Measurements from ENCODE around the gene SETD2.
"Not testable (repeated sequence)": the region's sequence is repeated elsewhere in the genome, so short reads cannot be mapped to it uniquely, and the experiment has no call there.

The SETD2 gene

DNA sequence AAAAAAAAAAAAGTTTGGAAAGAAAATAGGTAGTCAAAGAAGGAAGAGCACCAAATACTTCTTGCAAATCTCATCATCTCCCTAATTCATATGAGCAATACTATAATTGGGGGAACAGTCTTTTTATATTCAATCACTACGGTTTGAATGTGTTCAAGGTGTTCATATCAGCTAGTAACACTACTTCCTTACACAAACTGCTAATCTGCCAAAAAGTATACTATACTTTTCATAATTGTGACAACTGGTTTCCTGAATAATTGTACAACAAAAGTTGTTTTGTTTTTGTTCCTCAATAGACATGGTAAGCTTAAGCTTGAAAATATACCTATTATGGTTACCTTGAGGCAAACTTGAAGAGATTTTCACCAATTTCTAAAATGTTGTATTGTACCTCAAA is 12.1 kb downstream of the SETD2 start:
- DNase-seq = no peak

DNA sequence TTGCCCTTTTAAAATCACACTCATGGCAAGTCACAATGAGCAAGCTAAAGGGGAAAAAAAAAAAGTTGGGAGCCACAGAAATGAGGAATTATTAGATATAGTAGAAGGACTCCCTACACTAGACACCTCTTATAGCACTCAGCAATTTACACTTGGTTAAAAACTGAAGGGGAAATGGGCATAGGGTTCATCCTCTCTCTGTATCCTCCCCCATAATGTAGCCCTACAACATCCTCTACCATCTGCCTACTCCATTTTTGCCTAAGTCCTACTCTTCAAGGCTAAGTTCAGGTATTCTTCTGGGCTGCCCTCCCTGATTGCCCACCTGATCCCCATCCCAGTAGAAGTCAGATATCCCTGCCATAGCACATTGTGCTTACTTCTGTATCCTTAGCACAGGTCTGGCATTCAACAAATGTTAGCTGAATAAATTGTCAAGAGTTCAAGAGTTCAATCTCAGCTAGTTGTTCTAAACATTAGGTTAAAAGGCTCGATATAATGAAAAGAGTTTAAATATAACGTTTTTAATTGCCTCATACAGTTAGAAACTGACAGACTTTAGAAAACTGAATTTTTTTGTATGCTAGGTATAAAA is 14.5 kb downstream of the SETD2 start:
- no peak for DNase-seq

DNA sequence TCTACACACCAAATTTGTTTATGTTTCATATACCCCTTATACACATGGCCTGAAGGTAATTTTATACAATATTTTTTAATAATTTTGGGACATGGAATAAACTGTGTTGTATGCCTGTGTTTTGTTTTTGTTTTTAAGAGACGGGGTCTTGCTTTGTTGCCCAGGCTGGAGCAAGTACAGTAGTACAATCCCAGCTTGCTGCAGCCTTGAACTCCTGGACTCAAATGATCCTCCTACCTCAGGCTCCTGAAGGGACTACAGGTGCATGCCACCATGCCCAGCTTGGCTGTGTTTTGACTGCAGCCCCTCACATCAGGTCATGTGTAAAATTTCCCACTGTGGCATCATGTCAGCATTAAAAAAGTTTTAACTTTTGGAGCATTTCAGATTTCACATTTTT is 18.6 kb downstream of the SETD2 start:
- DNase-seq = no peak

GRCh38 chr3:47143068-47143467 is 20.8 kb downstream of the SETD2 start:
- no peak for DNase-seq

DNA sequence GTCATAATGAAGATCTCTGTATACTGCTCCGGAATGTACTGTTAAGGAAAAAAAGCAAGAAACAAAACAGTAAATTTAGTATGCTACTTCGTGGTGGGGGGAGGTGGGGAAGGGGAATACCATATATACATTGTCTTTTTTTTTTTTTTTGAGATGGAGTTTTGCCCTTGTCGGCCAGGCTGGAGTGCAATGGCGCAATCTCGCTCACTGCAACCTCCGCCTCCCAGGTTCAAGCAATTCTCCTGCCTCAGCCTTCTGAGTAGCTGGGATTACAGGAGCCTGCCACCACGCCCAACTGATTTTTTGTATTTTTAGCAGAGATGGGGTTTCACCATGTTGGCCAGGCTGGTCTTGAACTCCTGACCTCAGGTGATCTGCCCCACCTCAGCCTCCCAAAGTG is 21.4 kb downstream of the SETD2 start:
- not testable (repeated sequence) for DNase-seq

- not testable (repeated sequence) for DNase-seq
These were observed 22.9 kb downstream of the SETD2 start for GRCh38 chr3:47140973-47141461.

DNA sequence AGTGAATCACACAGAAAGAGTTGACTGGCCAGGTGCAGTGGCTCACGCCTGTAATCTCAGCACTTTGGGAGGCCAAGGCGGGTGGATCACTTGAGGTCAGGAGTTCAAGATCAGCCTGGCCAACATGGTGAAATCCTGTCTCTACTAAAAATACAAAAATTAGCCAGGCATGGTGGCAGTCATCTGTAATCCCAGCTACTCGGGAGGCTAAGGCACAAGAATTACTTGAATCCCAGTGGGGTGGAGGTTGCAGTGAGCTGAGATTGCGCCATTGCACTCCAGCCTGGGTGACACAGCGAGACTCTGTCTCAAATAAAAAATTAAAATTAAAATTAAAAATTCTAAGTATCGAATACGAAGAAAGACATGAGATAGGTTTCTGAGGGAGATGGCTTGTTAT is 23.4 kb downstream of the SETD2 start:
- not testable (repeated sequence) for DNase-seq

- DNase-seq = no peak
These were observed 29.6 kb downstream of the SETD2 start for GRCh38 chr3:47134311-47134710.

GRCh38 chr3:47133641-47134040 is 30.3 kb downstream of the SETD2 start:
- no peak for DNase-seq

- no peak for DNase-seq
These were observed 33.4 kb downstream of the SETD2 start for GRCh38 chr3:47130557-47130956.

DNA sequence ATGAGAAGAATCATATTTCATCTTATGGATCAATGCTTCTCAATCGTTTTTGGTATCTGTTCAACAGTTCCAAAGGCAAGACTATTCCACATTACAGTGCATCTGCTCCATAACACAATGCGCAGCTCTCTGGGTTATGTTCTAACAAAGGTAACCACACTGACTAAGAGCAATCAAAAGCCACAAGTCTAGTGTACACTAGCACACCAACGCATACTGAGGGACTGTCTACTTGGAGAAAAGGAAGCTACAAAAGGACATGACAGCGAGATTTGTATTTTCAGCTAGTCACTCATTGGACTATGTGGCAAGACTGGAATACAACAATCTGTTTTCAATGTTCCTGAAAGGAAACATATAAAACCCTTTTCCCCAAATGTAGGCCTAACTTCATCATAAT is 35.8 kb downstream of the SETD2 start:
- DNase-seq = no peak

GRCh38 chr3:47123857-47124256 is 40.1 kb downstream of the SETD2 start:
- no peak for DNase-seq

GRCh38 chr3:47121409-47121808 is 42.5 kb downstream of the SETD2 start:
- DNase-seq = no peak

GRCh38 chr3:47120138-47120537 is 43.8 kb downstream of the SETD2 start:
- DNase-seq = no peak

DNA sequence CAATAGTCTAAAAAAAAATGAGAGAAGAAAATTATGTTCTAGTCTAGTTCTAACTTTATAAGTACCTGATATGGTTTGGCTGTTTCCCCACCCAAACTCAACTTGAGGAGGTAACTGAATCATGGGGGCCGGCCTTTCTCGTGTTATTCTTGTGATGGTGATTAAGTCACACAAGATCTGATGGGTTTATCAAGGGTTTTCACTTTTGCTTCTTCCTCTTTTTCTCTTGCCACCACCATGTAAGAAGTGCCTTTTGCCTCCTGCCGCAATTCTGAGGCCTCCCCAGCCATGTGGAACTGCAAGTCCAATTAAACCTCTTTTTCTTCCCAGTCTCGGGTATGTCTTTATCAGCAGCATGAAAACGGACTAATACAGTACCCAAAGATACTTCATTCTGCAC is 44.5 kb downstream of the SETD2 start:
- DNase-seq = not testable (repeated sequence)

DNA sequence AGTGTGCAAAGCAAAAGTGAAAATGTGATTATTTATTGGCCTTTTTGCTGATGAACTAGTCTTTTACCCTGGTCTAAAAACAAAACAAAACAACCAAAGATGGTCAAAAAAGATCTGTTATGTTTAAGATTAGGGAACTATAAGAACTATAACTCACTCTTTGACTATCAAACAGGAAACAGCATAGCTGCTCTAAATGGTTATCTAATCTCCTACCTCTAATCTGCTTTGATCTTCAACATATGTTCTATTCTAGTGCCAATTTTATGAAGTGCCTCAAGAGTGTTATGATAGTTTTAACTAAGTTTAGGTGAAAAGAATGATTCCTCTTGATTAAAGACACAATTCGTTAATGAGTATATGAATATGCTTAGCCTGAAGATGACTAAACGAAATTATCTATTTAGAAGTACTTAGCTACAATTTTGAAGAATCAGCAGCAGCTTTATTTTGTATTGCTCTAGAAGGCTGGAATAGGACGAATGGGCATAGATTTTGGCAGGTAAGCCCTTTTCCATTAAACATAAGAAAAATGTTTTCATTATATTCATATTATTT is 46.0 kb downstream of the SETD2 start:
- DNase-seq = no peak

DNA sequence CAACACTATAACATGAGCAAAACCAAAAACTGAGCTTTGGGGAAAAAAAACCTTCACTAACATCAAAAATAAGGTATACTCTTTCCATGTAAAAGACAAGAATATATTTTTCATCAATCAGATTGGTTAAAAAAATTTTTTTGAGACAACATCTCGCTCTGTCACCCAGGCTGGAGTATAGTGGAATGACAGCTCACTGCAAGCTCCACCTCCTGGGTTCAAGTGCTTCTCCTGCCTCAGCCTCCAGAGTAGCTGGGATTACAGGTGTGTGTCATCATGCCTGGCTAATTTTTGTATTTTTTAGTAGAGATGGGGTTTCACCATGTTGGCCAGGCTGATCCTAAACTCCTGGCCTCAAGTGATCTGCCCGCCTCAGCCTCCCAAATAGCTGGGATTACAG is 48.4 kb downstream of the SETD2 start:
- DNase-seq = not testable (repeated sequence)

GRCh38 chr3:47113669-47114365 is 50.1 kb downstream of the SETD2 start:
- no peak for DNase-seq

DNA sequence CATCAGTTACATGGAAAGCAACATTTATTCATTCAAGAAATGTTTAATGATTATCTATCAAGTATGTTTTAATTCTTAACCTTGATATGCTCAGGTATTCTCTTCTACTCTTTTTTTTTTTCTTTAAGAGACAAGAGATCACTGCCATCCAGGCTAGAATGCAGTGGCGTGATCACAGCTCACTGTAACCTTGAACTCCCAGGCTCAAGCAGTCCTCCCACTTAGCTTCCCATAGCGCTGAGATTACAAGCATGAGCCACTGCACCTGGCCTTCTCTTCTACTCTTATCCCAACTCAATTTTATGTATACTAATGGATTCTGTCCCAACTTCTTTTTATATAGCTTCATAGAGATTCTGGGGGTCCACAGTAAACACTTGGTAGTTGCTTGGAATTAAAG is 50.9 kb downstream of the SETD2 start:
- DNase-seq = no peak

- no peak for DNase-seq
These were observed 54.5 kb downstream of the SETD2 start for GRCh38 chr3:47109393-47109792.

- DNase-seq = no peak
These were observed 55.4 kb downstream of the SETD2 start for GRCh38 chr3:47108546-47108945.

DNA sequence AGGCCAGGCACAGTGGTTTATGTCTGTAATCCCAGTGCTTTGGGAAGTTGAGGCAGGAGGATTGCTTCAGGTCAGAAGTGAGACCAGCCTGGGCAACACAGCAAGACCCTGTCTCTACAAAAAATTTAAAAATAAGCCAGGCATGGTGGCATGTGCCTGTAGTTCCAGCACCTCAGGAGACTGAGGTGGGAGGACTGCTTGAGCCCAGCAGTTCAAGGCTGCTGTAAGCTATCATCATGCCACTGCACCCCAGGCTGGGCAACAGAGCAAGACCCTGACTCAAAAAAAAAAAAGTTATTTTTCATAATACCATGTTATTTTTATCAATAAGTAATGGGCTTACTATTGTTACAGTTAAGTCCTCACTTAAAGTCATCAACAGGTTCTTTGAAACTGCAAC is 59.7 kb downstream of the SETD2 start:
- DNase-seq = no peak

GRCh38 chr3:47103619-47104018 is 60.3 kb downstream of the SETD2 start:
- no peak for DNase-seq

DNA sequence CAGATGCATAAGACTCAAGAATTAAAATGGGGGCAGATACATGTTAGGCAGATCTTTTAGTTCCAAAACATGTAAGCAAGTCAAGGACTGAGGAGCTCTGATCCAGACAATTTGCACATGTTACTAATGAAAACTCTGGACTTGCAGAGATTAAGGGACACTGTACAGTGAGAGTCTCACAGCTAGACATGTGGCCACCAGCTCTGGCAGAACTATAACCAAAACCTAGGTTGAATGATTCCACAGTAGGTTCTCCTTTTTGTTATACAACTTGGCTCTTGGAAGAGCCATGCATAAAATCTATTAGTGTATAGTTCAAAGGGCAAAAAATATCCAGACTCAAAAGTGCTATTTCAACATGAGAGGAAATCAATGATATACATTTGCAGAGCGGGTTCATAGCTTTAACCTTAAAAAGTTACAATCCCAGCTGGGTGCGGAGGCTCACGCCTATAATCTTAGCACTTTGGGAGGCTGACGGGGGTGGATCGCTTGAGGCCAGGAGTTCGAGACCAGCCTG is 61.8 kb downstream of the SETD2 start:
- no peak for DNase-seq
